Neural cell (in vitro differentiated cells): Measurements from ENCODE around the gene VWF. TPM values are rescaled to one million over a fixed set of nuclear protein-coding genes. Genes with fewer than 3 reads are reported as not detected.
"Not testable (repeated sequence)": the region's sequence is repeated elsewhere in the genome, so short reads cannot be mapped to it uniquely, and the experiment has no call there.

Experiments
- H2AFZ ChIP-seq: fragments of 200-600, 300-800 bp; sonication (generic), shearing (Covaris generic); 2 replicates; pipeline ENCODE4 v1.6.0; 2014; ENCODE audit warnings: low read depth, mild to moderate bottlenecking, antibody characterized with exemption, low read length, moderate library complexity
- H3F3A ChIP-seq: fragments of 200-600 bp; shearing (Covaris generic); 2 replicates; pipeline ENCODE4 v1.6.1; 2016; ENCODE audit warnings: mild to moderate bottlenecking, moderate library complexity, mixed read lengths, antibody characterized with exemption, low read length; ENCODE audit not compliant: insufficient read depth, poor library complexity, severe bottlenecking
- H3K27ac ChIP-seq: fragments of 200-600, 300-800 bp; sonication (generic), shearing (Covaris generic); 2 replicates; pipeline ENCODE4 v1.5.1; 2014; ENCODE audit warnings: mild to moderate bottlenecking, low read length, moderate library complexity
- H3K27me3 ChIP-seq: fragments of 300-800, 200-600 bp; sonication (generic), shearing (Covaris generic); 2 replicates; pipeline ENCODE4 v1.6.0; 2014; ENCODE audit warnings: mild to moderate bottlenecking, low read depth, low read length, moderate library complexity; ENCODE audit not compliant: insufficient read depth
- H3K36me3 ChIP-seq: fragments of 300-800, 200-600 bp; sonication (generic), shearing (Covaris generic); 2 replicates; pipeline ENCODE4 v1.5.1; 2014; ENCODE audit warnings: mild to moderate bottlenecking, antibody characterized with exemption, low read length, moderate library complexity; ENCODE audit not compliant: insufficient read depth
- H3K4me2 ChIP-seq: fragments of 300-800, 200-600 bp; sonication (generic), shearing (Covaris generic); 2 replicates; pipeline ENCODE4 v1.6.0; 2014; ENCODE audit warnings: mild to moderate bottlenecking, low read length
- H3K4me3 ChIP-seq: fragments of 300-800, 200-600 bp; sonication (generic), shearing (Covaris generic); 2 replicates; pipeline ENCODE4 v1.5.1; 2014; ENCODE audit warnings: mild to moderate bottlenecking, low read length, moderate library complexity
- H3K79me2 ChIP-seq: fragments of 200-600 bp; shearing (Covaris generic); replicated peaks from 2 replicates; pipeline ENCODE4 v1.6.0; 2014; ENCODE audit warnings: mild to moderate bottlenecking, low read length, moderate library complexity; ENCODE audit not compliant: insufficient read depth
- H3K9ac ChIP-seq: fragments of 300-800, 200-600 bp; sonication (generic), shearing (Covaris generic); 2 replicates; pipeline ENCODE4 v1.6.1; 2016; ENCODE audit warnings: mild to moderate bottlenecking, low read length, mixed read lengths
- H3K9me2 ChIP-seq: fragments of 200-600 bp; shearing (Covaris generic); 2 replicates; pipeline ENCODE4 v1.6.1; 2016; ENCODE audit warnings: mild to moderate bottlenecking, low read length, mixed read lengths; ENCODE audit not compliant: insufficient read depth
- H3K9me3 ChIP-seq: fragments of 200-600, 300-800 bp; sonication (generic), shearing (Covaris generic); 2 replicates; pipeline ENCODE4 v1.6.1; 2016; ENCODE audit warnings: mild to moderate bottlenecking, mixed run types, low read length, moderate library complexity, mixed read lengths
- H4K20me1 ChIP-seq: fragments of 200-600 bp; shearing (Covaris generic); 2 replicates; pipeline ENCODE4 v1.6.1; 2016; ENCODE audit warnings: mild to moderate bottlenecking, mixed run types; ENCODE audit not compliant: insufficient read depth
- CTCF ChIP-seq: fragments of 450-650 bp; IDR thresholded peaks from 2 replicates; pipeline ENCODE4 v1.5.1; 2014; ENCODE audit warnings: antibody characterized with exemption, mild to moderate bottlenecking, moderate library complexity; ENCODE audit not compliant: poor library complexity, severe bottlenecking
- EP300 ChIP-seq: fragments of 450-650 bp; conservative IDR thresholded peaks from 2 replicates; pipeline ENCODE4 v1.6.1; 2014; ENCODE audit warnings: antibody characterized with exemption, mild to moderate bottlenecking, moderate library complexity; ENCODE audit not compliant: poor library complexity, severe bottlenecking
- EZH2 ChIP-seq: fragments of 200-600, 300-800 bp; shearing (Covaris generic), sonication (generic); IDR thresholded peaks from 2 replicates; pipeline ENCODE4 v1.6.1; 2014; ENCODE audit warnings: antibody characterized with exemption, low read length, borderline replicate concordance, mild to moderate bottlenecking; ENCODE audit not compliant: insufficient read depth, poor library complexity, severe bottlenecking
- MXI1 ChIP-seq: fragments of 450-650 bp; conservative IDR thresholded peaks from 2 replicates; pipeline ENCODE4 v1.6.1; 2014; ENCODE audit warnings: antibody characterized with exemption, mild to moderate bottlenecking; ENCODE audit not compliant: poor library complexity, severe bottlenecking
- POLR2AphosphoS5 ChIP-seq: IDR thresholded peaks from 2 replicates; pipeline ENCODE4 v1.6.1; 2012
- RAD21 ChIP-seq: fragments of 450-650 bp; conservative IDR thresholded peaks from 2 replicates; pipeline ENCODE4 v1.6.1; 2014; ENCODE audit warnings: antibody characterized with exemption, mild to moderate bottlenecking, moderate library complexity
- REST ChIP-seq: IDR thresholded peaks from 2 replicates; pipeline ENCODE4 v1.6.1; 2012; ENCODE audit warnings: borderline replicate concordance
- SMC3 ChIP-seq: fragments of 450-650 bp; conservative IDR thresholded peaks from 2 replicates; pipeline ENCODE4 v1.6.1; 2014; ENCODE audit warnings: antibody characterized with exemption, mild to moderate bottlenecking, moderate library complexity; ENCODE audit not compliant: poor library complexity
- TAF1 ChIP-seq: IDR thresholded peaks from 2 replicates; pipeline ENCODE4 v1.6.1; 2012; ENCODE audit warnings: low read depth
- polyA plus RNA-seq: library from polyadenylated mRNA; depleted of rRNA; stranded (reverse); fragments of >200 nt; gene quantifications from 2 replicates; pipeline ENCODE4 v1.2.3, GENCODE V29; 2014

The VWF gene
- polyA plus RNA-seq, 1 donor from 2014 or later = not detected

GRCh38 chr12:6141731-6142367 is 17.4 kb upstream of the VWF start:
- not testable (repeated sequence) for H3K9ac ChIP-seq, H3K27me3 ChIP-seq, H2AFZ ChIP-seq, H3K4me2 ChIP-seq, H3K36me3 ChIP-seq, H3K9me3 ChIP-seq, H3K9me2 ChIP-seq, H4K20me1 ChIP-seq, H3K79me2 ChIP-seq, H3K4me3 ChIP-seq, H3F3A ChIP-seq, H3K27ac ChIP-seq

GRCh38 chr12:6140651-6141447 is 16.4 kb upstream of the VWF start:
- H3K4me2 ChIP-seq = no peak overlapping the region

GRCh38 chr12:6135071-6135470 is 10.6 kb upstream of the VWF start:
- H3F3A ChIP-seq = no peaks in the 10 kb centered on the region
- TF ChIP-seq EZH2 (no peak), REST (no peak), SMC3 (no peak), MXI1 (no peak), TAF1 (no peak), EP300 (no peak), RAD21 (no peak), POLR2AphosphoS5 (no peak), CTCF (no peak)
- H3K27ac ChIP-seq = no peak overlapping the region
- H3K27me3 ChIP-seq = no peaks in the 10 kb centered on the region
- H3K9me2 ChIP-seq = no peaks in the 10 kb centered on the region
- H3K4me3 ChIP-seq = no peak overlapping the region
- H3K4me2 ChIP-seq = no peak overlapping the region
- no peak overlapping the region for H2AFZ ChIP-seq
- no peaks in the 10 kb centered on the region for H3K36me3 ChIP-seq
- no peaks in the 10 kb centered on the region for H3K9me3 ChIP-seq
- no peaks in the 10 kb centered on the region for H3K79me2 ChIP-seq
- H3K9ac ChIP-seq = no peak overlapping the region
- no peaks in the 10 kb centered on the region for H4K20me1 ChIP-seq

More at GRCh38 chr12:6140651-6141447, 16.4 kb upstream of the VWF start:
- no peaks in the 10 kb centered on the region for H3F3A ChIP-seq
- H3K9me2 ChIP-seq = no peaks in the 10 kb centered on the region
- no peak overlapping the region for H3K9ac ChIP-seq
- no peak overlapping the region for H3K4me3 ChIP-seq
- TF ChIP-seq EZH2 (no peak), RAD21 (no peak), MXI1 (no peak)
- no peaks in the 10 kb centered on the region for H4K20me1 ChIP-seq
- no peaks in the 10 kb centered on the region for H3K9me3 ChIP-seq
- no peaks in the 10 kb centered on the region for H3K27me3 ChIP-seq
- H3K79me2 ChIP-seq = no peaks in the 10 kb centered on the region
- H3K36me3 ChIP-seq = no peaks in the 10 kb centered on the region
- H3K27ac ChIP-seq = no peak overlapping the region
- no peak overlapping the region for H2AFZ ChIP-seq
